ENCODE data around the gene IFNA1.
A peak's percentile ranks its signal among the peaks of the same experiment; 100 is the strongest.
"Not testable (repeated sequence)": the region's sequence is repeated elsewhere in the genome, so short reads cannot be mapped to it uniquely, and the experiment has no call there.

Gene IFNA1

GRCh38 chr9:21443849-21444625, 3.8 kb downstream of the IFNA1 start:
- DNase-seq (ENCODE audit: low spot score), result no peak

GRCh38 chr9:21449312-21449711, 9.1 kb downstream of the IFNA1 start:
- DNase-seq (ENCODE audit: low spot score), result not testable (repeated sequence)

GRCh38 chr9:21450733-21451394, 10.6 kb downstream of the IFNA1 start:
- no peak for DNase-seq (ENCODE audit: low spot score)

GRCh38 chr9:21452681-21453080, 12.4 kb downstream of the IFNA1 start:
- no peak for DNase-seq (ENCODE audit: low spot score)

GRCh38 chr9:21454149-21454548, 13.9 kb downstream of the IFNA1 start:
- no peak for DNase-seq (ENCODE audit: low spot score)

- DNase-seq (ENCODE audit: low spot score), result no peak
These were observed 15.1 kb downstream of the IFNA1 start for GRCh38 chr9:21455320-21455719.

GRCh38 chr9:21461377-21461776, 21.1 kb downstream of the IFNA1 start:
- DNase-seq (ENCODE audit: low spot score), result no peak

GRCh38 chr9:21465138-21465537, 24.9 kb downstream of the IFNA1 start:
- no peak for DNase-seq (ENCODE audit: low spot score)

- peak; percentile 0 for DNase-seq (ENCODE audit: low spot score)
These were observed 25.8 kb downstream of the IFNA1 start for GRCh38 chr9:21465859-21466518.

GRCh38 chr9:21470126-21470525, 29.9 kb downstream of the IFNA1 start:
- DNase-seq (ENCODE audit: low spot score), result no peak

GRCh38 chr9:21473236-21473635, 33.0 kb downstream of the IFNA1 start:
- no peak for DNase-seq (ENCODE audit: low spot score)

- no peak for DNase-seq (ENCODE audit: low spot score)
These were observed 37.2 kb downstream of the IFNA1 start for GRCh38 chr9:21477466-21477865.

- DNase-seq (ENCODE audit: low spot score), result no peak
These were observed 39.0 kb downstream of the IFNA1 start for GRCh38 chr9:21479152-21479702.

GRCh38 chr9:21481470-21482056, 41.3 kb downstream of the IFNA1 start:
- no peak for DNase-seq (ENCODE audit: low spot score)

GRCh38 chr9:21482213-21482612, 42.0 kb downstream of the IFNA1 start, which contains the start of gene IFNE:
Gene IFNE (minus strand): TSS chr9:21482313. CDS start chr9:21481694, 619 bp downstream.
- DNase-seq (ENCODE audit: low spot score), result no peak
